Hematopoietic multipotent progenitor cell treated with erythropoietin and hydrocortisone succinate and interleukin-3 and kit ligand, for 15 days (in vitro differentiated cells): ENCODE results near the gene S100A10.

ENCODE experiments used
- DNase-seq: peaks from one replicate; pipeline ENCODE4 v3.0.0-alpha.2; 2015; ENCODE audit warnings: low spot score

The S100A10 gene

GRCh38 chr1:151993734-151994496, at the start of gene S100A10:
S100A10 (minus strand) TSS chr1:151993859; CDS start chr1:151986230, 7,629 bp downstream.
- peak; percentile 63 for DNase-seq

- DNase-seq, result no peak
Measured at GRCh38 chr1:152042030-152042429, 48.4 kb upstream of the S100A10 start.

- DNase-seq, result no peak
Measured at GRCh38 chr1:152039886-152040285, 46.2 kb upstream of the S100A10 start.

- DNase-seq, result no peak
Measured at GRCh38 chr1:152039461-152039860, 45.8 kb upstream of the S100A10 start.

GRCh38 chr1:152038871-152039270, 45.2 kb upstream of the S100A10 start:
- DNase-seq, result no peak

- peak; percentile 48 for DNase-seq
Measured at GRCh38 chr1:152036267-152037216, 42.9 kb upstream of the S100A10 start, which contains the start of gene S100A11. S100A11 (minus strand) TSS chr1:152037004; CDS start chr1:152036915, 89 bp downstream.

- DNase-seq, result no peak
Measured at GRCh38 chr1:152035539-152036266, 42.0 kb upstream of the S100A10 start.

- DNase-seq, result peak; percentile 63
Measured at GRCh38 chr1:152034654-152035538, 41.2 kb upstream of the S100A10 start.

GRCh38 chr1:152034324-152034653, 40.6 kb upstream of the S100A10 start:
- DNase-seq, result no peak

- no peak for DNase-seq
Measured at GRCh38 chr1:152029929-152030211, 36.2 kb upstream of the S100A10 start.

- no peak for DNase-seq
Measured at GRCh38 chr1:152029144-152029928, 35.7 kb upstream of the S100A10 start.

GRCh38 chr1:152026895-152027294, 33.2 kb upstream of the S100A10 start:
- no peak for DNase-seq

GRCh38 chr1:152024223-152024622, 30.6 kb upstream of the S100A10 start:
- no peak for DNase-seq

GRCh38 chr1:152023221-152023620, 29.6 kb upstream of the S100A10 start:
- DNase-seq, result no peak

GRCh38 chr1:152022474-152022873, 28.8 kb upstream of the S100A10 start:
- no peak for DNase-seq

- no peak for DNase-seq
Measured at GRCh38 chr1:152021569-152021968, 27.9 kb upstream of the S100A10 start.

- DNase-seq, result no peak
Measured at GRCh38 chr1:152020849-152021248, 27.2 kb upstream of the S100A10 start.

GRCh38 chr1:152018537-152018936, 24.9 kb upstream of the S100A10 start:
- no peak for DNase-seq

GRCh38 chr1:152015766-152016165, 22.1 kb upstream of the S100A10 start:
- no peak for DNase-seq

GRCh38 chr1:152014943-152015342, 21.3 kb upstream of the S100A10 start:
- DNase-seq, result no peak
